Measurements from ENCODE around the gene POTEI.
"Not testable (repeated sequence)": the region's sequence is repeated elsewhere in the genome, so short reads cannot be mapped to it uniquely, and the experiment has no call there.

The POTEI gene

DNA sequence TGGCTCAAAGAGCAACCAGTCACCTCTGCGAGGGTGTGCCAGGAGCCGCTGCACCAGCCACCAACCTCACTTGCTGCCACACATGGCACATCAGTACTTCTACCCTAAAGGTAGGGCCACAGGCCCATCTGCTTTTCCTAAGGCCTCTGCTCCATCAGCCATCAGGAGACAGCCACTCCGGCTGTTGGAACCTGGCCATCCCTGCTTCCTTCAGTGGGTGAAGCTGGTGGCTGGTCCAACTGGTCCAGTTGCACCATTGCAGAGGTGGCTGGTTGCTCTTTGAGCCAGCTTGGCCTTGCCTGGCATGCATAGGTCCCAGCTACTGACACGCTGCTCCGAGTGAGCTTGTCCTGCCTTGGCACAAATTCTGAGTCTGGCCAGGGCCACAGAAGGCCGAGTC, 53.7 kb downstream of the POTEI start:
- DNase-seq (ENCODE audit: low read depth) = not testable (repeated sequence)

GRCh38 chr2:130454712-130455083, 54.4 kb downstream of the POTEI start:
- not testable (repeated sequence) for DNase-seq (ENCODE audit: low read depth)

- DNase-seq (ENCODE audit: low read depth) = not testable (repeated sequence)
Measured at GRCh38 chr2:130453955-130454711, 55.0 kb downstream of the POTEI start.

DNA sequence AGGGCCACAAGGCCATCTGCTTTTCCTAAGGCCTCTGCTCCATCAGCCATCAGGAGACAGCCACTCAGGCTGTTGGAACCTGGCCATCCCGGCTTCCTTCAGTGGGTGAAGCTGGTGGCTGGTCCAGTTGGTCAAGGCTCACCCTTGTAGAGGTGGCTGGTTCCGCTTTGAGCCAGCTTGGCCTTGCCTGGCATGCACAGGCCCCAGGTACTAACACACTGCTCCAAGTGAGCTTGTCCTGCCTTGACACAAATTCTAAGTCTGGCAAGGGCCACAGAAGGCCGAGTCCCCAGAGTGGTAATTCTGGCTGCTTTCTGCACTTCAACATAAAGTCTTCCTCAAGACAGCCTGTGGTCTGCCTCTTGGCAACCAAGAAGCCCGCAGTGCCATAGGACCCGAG, 56.2 kb downstream of the POTEI start:
- not testable (repeated sequence) for DNase-seq (ENCODE audit: low read depth)

GRCh38 chr2:130451823-130452222, 57.3 kb downstream of the POTEI start:
- not testable (repeated sequence) for DNase-seq (ENCODE audit: low read depth)

GRCh38 chr2:130451278-130451677, 57.9 kb downstream of the POTEI start:
- not testable (repeated sequence) for DNase-seq (ENCODE audit: low read depth)

DNA sequence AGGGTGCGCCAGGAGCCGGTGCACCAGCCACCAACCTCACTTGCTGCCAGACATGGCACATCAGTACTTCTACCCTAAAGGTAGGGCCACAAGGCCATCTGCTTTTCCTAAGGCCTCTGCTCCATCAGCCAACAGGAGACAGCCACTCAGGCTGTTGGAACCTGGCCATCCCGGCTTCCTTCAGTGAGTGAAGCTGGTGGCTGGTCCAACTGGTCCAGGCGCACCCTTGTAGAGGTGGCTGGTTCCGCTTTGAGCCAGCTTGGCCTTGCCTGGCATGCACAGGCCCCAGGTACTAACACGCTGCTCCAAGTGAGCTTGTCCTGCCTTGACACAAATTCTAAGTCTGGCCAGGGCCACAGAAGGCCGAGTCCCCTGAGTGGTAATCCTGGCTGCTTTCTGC, 58.8 kb downstream of the POTEI start:
- not testable (repeated sequence) for DNase-seq (ENCODE audit: low read depth)

DNA sequence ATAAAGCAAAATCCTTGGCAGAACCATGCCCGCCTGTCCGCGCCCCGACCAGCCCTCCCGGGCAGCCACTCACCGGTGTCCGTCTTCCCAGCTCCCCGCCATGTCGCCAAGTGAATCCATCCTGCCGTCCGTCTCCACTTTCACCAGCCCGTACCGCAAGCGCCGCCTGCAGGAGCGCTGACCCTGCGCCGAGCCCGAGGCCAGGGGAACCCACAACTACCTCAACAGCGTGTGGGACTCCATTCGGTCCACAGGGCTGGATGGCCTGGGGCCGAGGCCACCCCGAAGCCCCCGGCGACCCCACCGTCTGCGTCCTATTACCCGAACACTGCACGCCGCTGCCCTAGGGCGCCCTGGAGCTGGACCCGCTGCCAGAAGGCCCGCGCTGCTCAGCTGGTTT, 81.5 kb downstream of the POTEI start:
- DNase-seq (ENCODE audit: low read depth) = not testable (repeated sequence)

GRCh38 chr2:130418845-130419244, 90.3 kb downstream of the POTEI start:
- DNase-seq (ENCODE audit: low read depth) = not testable (repeated sequence)

DNA sequence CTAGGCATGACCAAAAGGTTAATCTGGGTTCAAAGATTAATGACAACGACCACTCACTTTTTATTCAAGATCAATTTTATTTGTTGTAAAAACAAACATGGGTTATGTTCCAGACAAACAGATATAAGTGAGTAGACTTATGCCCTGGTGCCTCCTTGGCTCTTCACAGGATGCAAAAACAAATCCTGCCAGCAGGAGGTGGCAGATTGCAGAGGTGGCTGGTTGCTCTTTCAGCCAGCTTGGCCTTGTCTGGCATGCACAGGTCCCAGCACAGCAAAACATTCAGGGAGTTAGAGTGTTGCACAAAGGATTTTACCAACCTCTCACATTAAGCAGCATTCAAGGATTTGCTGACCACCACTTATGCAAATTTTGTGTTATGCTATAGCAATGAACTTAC, 92.4 kb downstream of the POTEI start:
- not testable (repeated sequence) for DNase-seq (ENCODE audit: low read depth)
